Activated B cell treated with CpG ODN at 0.5 μM for 24 hours (primary cell): ENCODE results near the gene CECR2. TPM values are rescaled to one million over a fixed set of nuclear protein-coding genes. Genes with fewer than 3 reads are reported as not detected.

Experiments
- ATAC-seq: fragments of 200-7000 bp; cut with Tn5 transposase; one replicate; pipeline ENCODE4 v1.10.0; 2021; ENCODE audit warnings: low read depth, mild to moderate bottlenecking, moderate library complexity
- CTCF ChIA-PET: fragments of 350-600 bp; sonication (Branson Sonifier 250); formaldehyde crosslinking; loops from one replicate; lab custom pipeline; 2021; ENCODE audit warnings: antibody characterized with exemption; lab: Charles Lee
- POLR2A ChIA-PET: fragments of 350-600 bp; sonication (Branson Sonifier 250); formaldehyde crosslinking; loops from one replicate; lab custom pipeline; 2021; ENCODE audit warnings: antibody characterized with exemption; lab: Charles Lee
- DNase-seq: peaks from one replicate; pipeline ENCODE4 v3.0.0; 2022
- H3K27ac Mint-ChIP-seq: one replicate; pipeline ENCODE4 v1.8.0; 2020; ENCODE audit warnings: mixed read lengths
- H3K27me3 Mint-ChIP-seq: one replicate; pipeline ENCODE4 v1.8.0; 2021; ENCODE audit warnings: mixed read lengths
- H3K36me3 Mint-ChIP-seq: one replicate; pipeline ENCODE4 v1.8.0; 2021; ENCODE audit warnings: low read depth, mixed read lengths
- H3K4me1 Mint-ChIP-seq: one replicate; pipeline ENCODE4 v1.8.0; 2021; ENCODE audit warnings: mixed read lengths
- H3K4me3 Mint-ChIP-seq: one replicate; pipeline ENCODE4 v1.8.0; 2020; ENCODE audit warnings: mild to moderate bottlenecking, mixed read lengths
- H3K9me3 Mint-ChIP-seq: one replicate; pipeline ENCODE4 v1.8.0; 2020; ENCODE audit warnings: mixed read lengths
- CTCF ChIP-seq: fragments of 200-600 bp; IDR thresholded peaks from one replicate; pipeline ENCODE4 v1.8.0; 2022; ENCODE audit warnings: antibody characterized with exemption, mild to moderate bottlenecking
- intact Hi-C: fragments of 100-400 bp; cut with micrococcal nuclease; formaldehyde crosslinking; loops from one replicate; pipeline ENCODE4 v1.15.1; 2024
- total RNA-seq: library from RNA; stranded (reverse); gene quantifications from 2 replicates; pipeline ENCODE4 v1.2.3, GENCODE V29; 2022

The CECR2 gene
- total RNA-seq, 1 donor from 2014 or later = 2.5 TPM

GRCh38 chr22:17373855-17374254 is 4.6 kb downstream of the CECR2 start:
- intact Hi-C loops = loop anchor here (10.0 kb wide), 1 partner anchor 61 kb away; no protein-coding TSS in a partner anchor
- Mint-ChIP-seq H3K36me3 (no peaks in the 10 kb centered on the region), H3K4me3 (no peak overlapping the region), H3K4me1 (peaks cover 10% of the 10 kb centered on the region), H3K9me3 (no peaks in the 10 kb centered on the region), H3K27ac (no peak overlapping the region), H3K27me3 (peaks cover 20% of the 10 kb centered on the region)
- DNase-seq (no peak), ATAC-seq (no peak)
- no peak for TF ChIP-seq CTCF
- CTCF ChIA-PET = no interaction called here
- POLR2A ChIA-PET = no interaction called here

DNA sequence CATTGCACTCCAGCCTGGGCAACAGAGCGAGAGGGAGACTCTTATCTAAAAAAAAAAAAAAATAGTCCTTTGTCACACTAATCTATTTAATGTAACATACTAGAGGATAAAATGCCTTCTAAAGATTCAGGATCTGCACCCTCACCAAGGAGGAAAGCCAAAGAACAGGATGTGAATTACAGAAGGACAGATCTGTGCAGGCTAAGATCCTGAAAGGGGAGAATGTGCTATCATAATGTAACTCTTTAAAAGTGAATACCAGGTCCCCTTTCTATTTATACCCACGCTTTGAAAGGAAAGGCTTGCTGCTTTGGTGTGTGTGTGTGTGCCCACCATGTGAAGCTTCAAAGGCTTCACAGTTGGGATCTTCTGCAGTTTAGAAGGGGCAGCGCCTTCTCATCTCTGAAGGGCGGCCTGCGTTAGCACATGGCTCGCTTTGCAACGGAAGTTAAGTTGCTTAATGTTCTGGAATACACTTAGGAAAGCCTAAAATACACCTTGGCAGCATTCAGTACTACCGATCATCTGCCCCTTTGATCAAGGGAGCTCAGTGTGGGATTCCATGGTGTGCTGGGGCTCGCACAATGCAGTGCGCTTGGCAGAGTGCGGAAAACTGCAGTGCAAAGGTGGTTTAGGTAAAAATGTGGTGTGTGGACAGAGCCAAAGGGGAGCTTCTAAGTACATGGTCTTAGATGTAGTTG is 6.8 kb downstream of the CECR2 start:
- no peak for ATAC-seq
- H3K27ac Mint-ChIP-seq = no peak overlapping the region
- DNase-seq = no peak

DNA sequence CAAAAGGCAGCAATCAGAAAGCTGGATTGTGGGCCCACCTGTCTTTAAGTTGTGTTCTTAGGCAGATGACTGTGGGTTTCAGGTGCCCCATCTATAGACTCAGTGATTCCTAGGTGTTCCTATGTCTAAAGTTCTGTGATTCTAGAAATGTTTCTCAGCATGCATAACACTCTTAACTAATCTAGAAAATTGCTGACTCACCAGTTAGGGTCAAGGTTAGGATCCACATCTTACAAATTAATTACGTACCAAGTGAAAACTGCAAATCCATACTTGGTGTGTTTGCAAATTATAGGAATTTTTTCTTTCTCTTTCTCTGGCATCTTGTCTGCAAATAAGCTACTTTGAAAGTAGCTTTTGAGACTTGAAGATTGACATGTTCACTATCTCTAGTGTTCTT is 7.7 kb downstream of the CECR2 start:
- POLR2A ChIA-PET = no interaction called here
- peaks cover 18% of the 10 kb centered on the region for H3K27me3 Mint-ChIP-seq
- H3K36me3 Mint-ChIP-seq = no peaks in the 10 kb centered on the region
- no peak for TF ChIP-seq CTCF
- H3K9me3 Mint-ChIP-seq = no peaks in the 10 kb centered on the region
- H3K4me1 Mint-ChIP-seq = no peaks in the 10 kb centered on the region
- CTCF ChIA-PET = no interaction called here
- no peak for ATAC-seq
- no peak overlapping the region for H3K27ac Mint-ChIP-seq
- intact Hi-C loops = loop anchor here (10.0 kb wide), 1 partner anchor 58 kb away; no protein-coding TSS in a partner anchor
- DNase-seq = no peak
- H3K4me3 Mint-ChIP-seq = no peak overlapping the region

More for the DNA sequence above, 6.8 kb downstream of the CECR2 start:
- TF ChIP-seq CTCF = no peak
- no peaks in the 10 kb centered on the region for H3K9me3 Mint-ChIP-seq
- peaks cover 19% of the 10 kb centered on the region for H3K27me3 Mint-ChIP-seq
- H3K4me1 Mint-ChIP-seq = peaks cover 4% of the 10 kb centered on the region
- intact Hi-C loops = loop anchor here (10.0 kb wide), 1 partner anchor 59 kb away; no protein-coding TSS in a partner anchor
- H3K4me3 Mint-ChIP-seq = no peak overlapping the region
- CTCF ChIA-PET = no interaction called here
- POLR2A ChIA-PET = no interaction called here
- no peaks in the 10 kb centered on the region for H3K36me3 Mint-ChIP-seq

GRCh38 chr22:17379944-17380343 is 10.7 kb downstream of the CECR2 start:
- ChIA-PET CTCF (no interaction called here), POLR2A (no interaction called here)
- no peaks in the 10 kb centered on the region for H3K4me1 Mint-ChIP-seq
- no peak for TF ChIP-seq CTCF
- intact Hi-C loops = loop anchor here (10.0 kb wide), 1 partner anchor 55 kb away; no protein-coding TSS in a partner anchor
- H3K36me3 Mint-ChIP-seq = no peaks in the 10 kb centered on the region
- H3K4me3 Mint-ChIP-seq = no peak overlapping the region
- ATAC-seq = no peak
- H3K27me3 Mint-ChIP-seq = peaks cover 15% of the 10 kb centered on the region
- H3K27ac Mint-ChIP-seq = no peak overlapping the region
- DNase-seq = no peak
- peaks cover 9% of the 10 kb centered on the region for H3K9me3 Mint-ChIP-seq

DNA sequence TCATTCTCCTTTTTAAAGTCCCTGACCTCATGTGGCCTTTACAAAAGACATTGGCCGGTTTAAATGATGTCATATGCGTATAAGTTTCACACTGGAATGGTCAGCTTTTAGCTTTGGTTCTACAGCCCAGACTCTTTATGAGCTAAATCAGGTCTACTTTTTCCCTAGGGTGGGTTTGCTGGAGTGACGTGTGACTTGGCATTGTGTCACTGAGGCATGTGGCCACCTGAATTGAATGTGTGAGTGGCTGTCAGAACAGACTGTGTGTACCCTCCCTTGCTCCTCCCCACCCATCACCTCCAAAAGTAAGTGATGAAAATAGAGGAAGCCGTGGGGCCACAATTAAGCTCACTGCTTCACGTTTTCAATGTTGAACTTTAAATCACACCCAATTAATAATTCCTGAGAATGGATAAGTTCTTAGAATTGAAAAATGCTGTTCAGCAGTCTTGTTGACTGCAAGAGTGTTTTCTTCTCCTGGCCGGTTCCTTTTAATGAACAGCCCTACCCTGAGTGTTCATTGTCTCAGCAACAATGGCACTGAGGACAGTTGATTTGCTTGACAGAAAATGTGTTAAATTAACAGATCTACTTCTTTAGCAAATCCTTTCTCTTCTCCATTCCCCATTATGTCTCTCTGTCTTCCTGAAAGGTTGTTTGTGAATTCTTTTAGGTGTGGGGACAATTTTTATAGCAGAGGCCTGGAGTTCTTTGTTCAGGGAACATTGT is 11.3 kb downstream of the CECR2 start:
- intact Hi-C loops = no loop called here
- no peak for ATAC-seq
- Mint-ChIP-seq H3K4me3 (no peak overlapping the region), H3K27me3 (peaks cover 11% of the 10 kb centered on the region), H3K27ac (no peak overlapping the region), H3K36me3 (no peaks in the 10 kb centered on the region), H3K9me3 (peaks cover 12% of the 10 kb centered on the region), H3K4me1 (no peaks in the 10 kb centered on the region)
- no peak for DNase-seq
- ChIA-PET POLR2A (no interaction called here), CTCF (no interaction called here)
- no peak for TF ChIP-seq CTCF
